HG03064 (cell line): ENCODE measurements around the gene FAM209A.
"Not testable (repeated sequence)": the region's sequence is repeated elsewhere in the genome, so short reads cannot be mapped to it uniquely, and the experiment has no call there.

Experiments
- ATAC-seq: cut with Tn5 transposase; IDR thresholded peaks from one replicate; pipeline ENCODE4 v1.9.1; 2021; ENCODE audit warnings: low read depth; ENCODE audit not compliant: unreplicated experiment

Gene FAM209A

GRCh38 chr20:56524444-56524843 is at the start of gene FAM209A:
Gene FAM209A (plus strand): TSS chr20:56524744. CDS start chr20:56524809, 65 bp downstream.
- not testable (repeated sequence) for ATAC-seq

- no peak for ATAC-seq
Observed at GRCh38 chr20:56483970-56484369, 40.6 kb upstream of the FAM209A start.

- no peak for ATAC-seq
Observed at GRCh38 chr20:56487216-56487615, 37.3 kb upstream of the FAM209A start.

- no peak for ATAC-seq
Observed at GRCh38 chr20:56488566-56488965, 36.0 kb upstream of the FAM209A start.

GRCh38 chr20:56501116-56501515 is 23.4 kb upstream of the FAM209A start:
- ATAC-seq: no peak

- no peak for ATAC-seq
Observed at GRCh38 chr20:56503916-56504315, 20.6 kb upstream of the FAM209A start.

- no peak for ATAC-seq
Observed at GRCh38 chr20:56504373-56505005, 20.1 kb upstream of the FAM209A start.

- ATAC-seq: no peak
Observed at GRCh38 chr20:56506103-56506502, 18.4 kb upstream of the FAM209A start.

GRCh38 chr20:56511926-56512325 is 12.6 kb upstream of the FAM209A start:
- ATAC-seq: no peak

- no peak for ATAC-seq
Observed at GRCh38 chr20:56513161-56514150, 11.1 kb upstream of the FAM209A start.

GRCh38 chr20:56516631-56517030 is 7.9 kb upstream of the FAM209A start:
- no peak for ATAC-seq

GRCh38 chr20:56517211-56517610 is 7.3 kb upstream of the FAM209A start:
- ATAC-seq: no peak

GRCh38 chr20:56517641-56518040 is 6.9 kb upstream of the FAM209A start:
- no peak for ATAC-seq

GRCh38 chr20:56518126-56518525 is 6.4 kb upstream of the FAM209A start:
- ATAC-seq: no peak

GRCh38 chr20:56518721-56519398 is 5.7 kb upstream of the FAM209A start:
- no peak for ATAC-seq

- ATAC-seq: no peak
Observed at GRCh38 chr20:56519551-56519950, 5.0 kb upstream of the FAM209A start.

GRCh38 chr20:56520180-56520579 is 4.4 kb upstream of the FAM209A start:
- no peak for ATAC-seq

GRCh38 chr20:56520746-56521354 is 3.7 kb upstream of the FAM209A start:
- not testable (repeated sequence) for ATAC-seq

GRCh38 chr20:56522311-56522710 is 2.2 kb upstream of the FAM209A start:
- no peak for ATAC-seq

GRCh38 chr20:56527521-56527920 is 3.0 kb downstream of the FAM209A start:
- no peak for ATAC-seq

- not testable (repeated sequence) for ATAC-seq
Observed at GRCh38 chr20:56532946-56533345, 8.4 kb downstream of the FAM209A start, which contains the start of gene FAM209B. Gene FAM209B (plus strand): TSS chr20:56533246. CDS start chr20:56533342, 96 bp downstream.
